OCI-LY3 (cell line): ENCODE data around the gene NANOS3.

Experiments used
- EZH2phosphoT487 ChIP-seq: fragments of 200-600 bp; shearing (Covaris generic); IDR thresholded peaks from 2 replicates; pipeline ENCODE4 v1.6.1; 2018; ENCODE audit warnings: antibody characterized with exemption, mixed run types, low read depth
- TF ChIP-seq, protein P1 (sequence below): fragments of 200-600, 300-600 bp; sonication (generic); IDR thresholded peaks from 2 replicates; pipeline ENCODE4 v1.5.1; 2014; ENCODE audit warnings: antibody characterized with exemption, low read length, low read depth

DNA sequence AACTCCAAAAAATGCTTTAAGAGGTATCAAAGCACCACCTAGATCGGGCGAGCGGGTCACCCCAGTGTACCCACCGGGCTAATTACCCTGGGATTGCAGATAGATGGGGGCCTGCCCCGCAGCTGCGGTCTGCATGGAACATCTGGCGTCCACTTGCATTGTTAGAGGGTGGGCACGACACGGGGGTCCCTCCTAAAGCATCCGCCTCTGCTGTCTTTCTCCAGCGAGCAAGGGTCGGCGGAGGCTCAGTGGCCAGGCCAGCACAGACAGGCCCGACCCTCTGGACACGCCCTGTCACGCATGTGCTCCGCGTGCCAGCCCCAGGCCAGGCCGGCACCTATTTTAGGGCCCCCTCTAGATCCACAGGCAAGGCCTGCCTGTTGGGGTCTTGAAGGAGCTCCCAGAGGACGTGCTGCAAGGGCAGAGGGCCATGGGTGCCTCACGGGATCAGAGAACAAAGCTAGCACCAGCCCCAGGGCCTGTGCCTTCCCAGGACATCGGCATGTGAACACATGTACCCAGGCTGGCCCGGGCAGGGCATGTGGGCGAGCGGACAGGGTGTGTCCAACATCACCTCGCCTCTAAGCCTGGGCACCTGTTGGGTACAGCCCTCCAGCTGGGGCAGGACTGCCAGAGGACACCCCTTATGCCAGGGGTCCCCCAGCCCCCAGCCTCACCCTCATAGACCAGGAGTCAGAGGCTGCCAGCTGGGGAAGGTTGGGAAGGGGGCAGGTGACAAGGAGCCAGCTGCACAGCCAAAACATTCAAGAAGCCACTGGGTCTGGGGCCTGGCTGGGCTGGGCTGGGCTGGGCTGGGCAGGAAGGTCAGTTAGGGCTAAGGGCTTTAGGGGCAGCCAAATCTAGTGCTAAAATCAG, 35.6 kb upstream of the NANOS3 start:
- TF ChIP-seq, protein P1, sequence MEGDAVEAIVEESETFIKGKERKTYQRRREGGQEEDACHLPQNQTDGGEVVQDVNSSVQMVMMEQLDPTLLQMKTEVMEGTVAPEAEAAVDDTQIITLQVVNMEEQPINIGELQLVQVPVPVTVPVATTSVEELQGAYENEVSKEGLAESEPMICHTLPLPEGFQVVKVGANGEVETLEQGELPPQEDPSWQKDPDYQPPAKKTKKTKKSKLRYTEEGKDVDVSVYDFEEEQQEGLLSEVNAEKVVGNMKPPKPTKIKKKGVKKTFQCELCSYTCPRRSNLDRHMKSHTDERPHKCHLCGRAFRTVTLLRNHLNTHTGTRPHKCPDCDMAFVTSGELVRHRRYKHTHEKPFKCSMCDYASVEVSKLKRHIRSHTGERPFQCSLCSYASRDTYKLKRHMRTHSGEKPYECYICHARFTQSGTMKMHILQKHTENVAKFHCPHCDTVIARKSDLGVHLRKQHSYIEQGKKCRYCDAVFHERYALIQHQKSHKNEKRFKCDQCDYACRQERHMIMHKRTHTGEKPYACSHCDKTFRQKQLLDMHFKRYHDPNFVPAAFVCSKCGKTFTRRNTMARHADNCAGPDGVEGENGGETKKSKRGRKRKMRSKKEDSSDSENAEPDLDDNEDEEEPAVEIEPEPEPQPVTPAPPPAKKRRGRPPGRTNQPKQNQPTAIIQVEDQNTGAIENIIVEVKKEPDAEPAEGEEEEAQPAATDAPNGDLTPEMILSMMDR, result no peak
- no peak for TF ChIP-seq EZH2phosphoT487
